ENCODE measurements around the gene ZNF282. TPM values are rescaled to one million over a fixed set of nuclear protein-coding genes. Genes with fewer than 3 reads are reported as not detected.

ZNF282 gene
- 10.7 TPM for total RNA-seq

GRCh38 chr7:149195180-149196150 lies at the start of gene ZNF282:
ZNF282 (plus strand) TSS chr7:149195546; CDS start chr7:149195590, 44 bp downstream.
- H3K27me3 ChIP-seq (ENCODE audit: insufficient read depth, low read length), result no peaks in the 10 kb centered on the region
- H3K4me3 ChIP-seq (ENCODE audit: low read length), result peak within 1 kb of the TSS; percentile 81
- no peaks in the 10 kb centered on the region for H3K9me3 ChIP-seq (ENCODE audit: low read depth, low read length)
- H3K4me1 ChIP-seq (ENCODE audit: insufficient read depth, low read length), result peaks cover 21% of the 10 kb centered on the region

DNA sequence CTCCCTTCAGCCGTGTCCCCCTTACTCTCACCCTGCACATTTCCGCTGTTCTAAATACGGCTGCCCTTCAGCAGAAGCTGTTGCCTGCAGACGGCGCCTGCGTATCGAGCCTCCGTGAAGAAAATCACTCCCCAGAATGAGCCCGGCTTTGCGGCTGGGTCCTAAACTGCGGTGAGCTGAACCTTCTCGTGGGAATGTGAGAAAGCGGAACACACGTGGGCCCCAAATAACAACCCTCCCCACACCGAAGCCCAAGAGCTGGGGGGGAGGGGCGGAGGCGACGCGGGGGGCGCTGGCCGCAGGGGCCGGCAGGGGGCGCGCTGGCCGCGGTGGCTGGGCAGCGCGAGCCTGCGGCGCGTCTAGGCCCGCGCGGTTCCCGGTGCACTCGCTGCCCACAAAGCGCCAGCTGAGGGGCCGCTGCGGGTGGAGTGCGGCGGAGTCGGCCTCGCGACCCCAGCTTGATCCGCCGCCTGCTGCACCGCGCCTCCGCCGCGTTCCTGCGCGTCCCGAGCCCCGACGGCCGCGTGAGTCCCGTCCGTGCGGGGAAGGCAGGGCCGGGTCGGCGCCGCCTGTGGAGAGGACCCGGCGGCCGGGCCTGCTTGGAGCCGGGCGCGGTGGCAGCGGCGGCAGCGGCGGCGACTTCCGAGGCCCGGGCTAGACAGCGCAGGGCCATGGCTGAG lies 48.1 kb upstream of the ZNF282 start, which contains the start of gene ZNF398:
ZNF398 (plus strand) TSS at position 382 of the 680 bp plus-strand sequence; CDS start at position 672, 290 bp downstream.
- peak within 1 kb of the TSS; percentile 89 for H3K4me3 ChIP-seq (ENCODE audit: low read length)

GRCh38 chr7:149147752-149148653 lies 47.3 kb upstream of the ZNF282 start:
- Histone ChIP-seq H3K4me3 (ENCODE audit: low read length) (peak overlapping the region; percentile 89), H3K9me3 (ENCODE audit: low read depth, low read length) (no peaks in the 10 kb centered on the region), H3K4me1 (ENCODE audit: insufficient read depth, low read length) (peaks cover 44% of the 10 kb centered on the region), H3K27me3 (ENCODE audit: insufficient read depth, low read length) (no peaks in the 10 kb centered on the region)

More for the DNA sequence above, 48.1 kb upstream of the ZNF282 start, which contains the start of gene ZNF398:
- Histone ChIP-seq H3K27me3 (ENCODE audit: insufficient read depth, low read length) (no peaks in the 10 kb centered on the region), H3K9me3 (ENCODE audit: low read depth, low read length) (no peaks in the 10 kb centered on the region), H3K4me1 (ENCODE audit: insufficient read depth, low read length) (peaks cover 44% of the 10 kb centered on the region)

GRCh38 chr7:149150981-149151380 lies 44.4 kb upstream of the ZNF282 start:
- H3K27me3 ChIP-seq (ENCODE audit: insufficient read depth, low read length), result no peaks in the 10 kb centered on the region
- H3K4me1 ChIP-seq (ENCODE audit: insufficient read depth, low read length), result peaks cover 26% of the 10 kb centered on the region
- H3K4me3 ChIP-seq (ENCODE audit: low read length), result no peak overlapping the region
- no peaks in the 10 kb centered on the region for H3K9me3 ChIP-seq (ENCODE audit: low read depth, low read length)

DNA sequence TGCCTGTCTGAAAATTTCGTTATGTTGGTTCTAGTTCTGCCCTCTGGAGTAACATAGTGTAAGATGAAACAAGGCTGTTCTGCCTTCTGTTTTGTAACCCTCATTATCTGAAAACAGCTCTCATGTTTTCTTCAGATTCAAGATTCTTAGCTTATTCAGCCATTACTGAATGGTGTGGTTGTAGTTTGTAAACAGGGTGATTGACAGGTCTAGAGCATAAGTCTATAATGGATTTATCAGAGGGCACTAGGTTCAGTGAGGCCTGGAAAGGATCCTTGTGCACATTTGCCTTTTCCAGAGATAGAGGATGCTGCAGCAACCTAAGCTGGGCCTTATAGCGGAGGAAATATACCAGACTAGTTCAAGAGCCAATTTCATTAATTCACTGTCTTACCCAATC lies 42.0 kb upstream of the ZNF282 start:
- no peaks in the 10 kb centered on the region for H3K27me3 ChIP-seq (ENCODE audit: insufficient read depth, low read length)
- H3K4me1 ChIP-seq (ENCODE audit: insufficient read depth, low read length), result peaks cover 12% of the 10 kb centered on the region
- no peaks in the 10 kb centered on the region for H3K9me3 ChIP-seq (ENCODE audit: low read depth, low read length)
- H3K4me3 ChIP-seq (ENCODE audit: low read length), result no peak overlapping the region

DNA sequence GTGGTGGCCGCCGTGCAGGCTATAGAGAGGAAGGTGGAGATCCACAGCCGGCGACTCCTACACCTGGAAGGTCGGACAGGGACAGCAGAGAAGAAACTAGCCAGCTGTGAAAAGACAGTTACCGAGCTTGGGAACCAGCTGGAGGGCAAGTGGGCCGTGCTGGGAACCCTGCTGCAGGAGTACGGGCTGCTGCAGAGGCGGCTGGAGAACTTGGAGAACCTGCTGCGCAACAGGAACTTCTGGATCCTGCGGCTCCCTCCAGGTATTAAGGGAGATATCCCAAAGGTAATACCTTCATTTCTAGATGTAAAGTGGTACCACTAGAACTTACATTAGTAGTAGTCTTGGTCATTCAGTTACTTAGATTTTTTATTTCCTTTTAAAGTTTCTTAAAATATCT lies 41.3 kb upstream of the ZNF282 start:
- Histone ChIP-seq H3K9me3 (ENCODE audit: low read depth, low read length) (no peaks in the 10 kb centered on the region), H3K4me1 (ENCODE audit: insufficient read depth, low read length) (peaks cover 5% of the 10 kb centered on the region), H3K4me3 (ENCODE audit: low read length) (no peak overlapping the region), H3K27me3 (ENCODE audit: insufficient read depth, low read length) (no peaks in the 10 kb centered on the region)

GRCh38 chr7:149156898-149157297 lies 38.4 kb upstream of the ZNF282 start:
- no peaks in the 10 kb centered on the region for H3K4me1 ChIP-seq (ENCODE audit: insufficient read depth, low read length)
- H3K4me3 ChIP-seq (ENCODE audit: low read length), result no peak overlapping the region
- H3K9me3 ChIP-seq (ENCODE audit: low read depth, low read length), result no peaks in the 10 kb centered on the region
- H3K27me3 ChIP-seq (ENCODE audit: insufficient read depth, low read length), result no peaks in the 10 kb centered on the region

DNA sequence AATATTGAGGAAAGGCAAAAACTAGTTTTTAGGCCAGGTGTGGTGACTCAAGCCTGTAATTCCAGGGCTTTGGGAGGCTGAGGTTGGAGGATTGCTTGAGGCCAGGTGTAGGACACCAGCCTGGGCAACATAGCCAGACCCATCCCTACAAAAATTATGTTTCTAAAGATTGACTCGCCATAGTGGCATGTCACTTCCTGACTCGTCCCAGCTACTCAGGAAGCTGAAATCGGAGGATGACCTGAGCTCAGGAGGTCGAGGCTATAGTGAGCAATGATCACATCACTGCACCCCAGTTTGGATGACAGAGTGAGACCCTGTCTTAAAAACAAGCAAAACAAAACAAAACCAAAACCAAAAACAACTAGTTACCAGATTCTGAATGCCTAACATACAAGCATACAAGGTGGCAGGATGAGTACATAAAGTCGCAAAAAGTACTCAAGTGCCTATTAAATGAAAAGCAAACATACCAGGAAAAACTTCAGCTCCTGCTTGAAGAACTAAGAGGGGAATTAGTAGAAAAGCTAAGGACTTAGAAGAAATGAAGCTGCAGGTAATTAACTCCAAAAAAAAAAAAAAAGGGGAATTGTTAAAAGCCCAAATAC lies 34.0 kb upstream of the ZNF282 start:
- Histone ChIP-seq H3K4me3 (ENCODE audit: low read length) (no peak overlapping the region), H3K4me1 (ENCODE audit: insufficient read depth, low read length) (no peaks in the 10 kb centered on the region), H3K9me3 (ENCODE audit: low read depth, low read length) (no peaks in the 10 kb centered on the region), H3K27me3 (ENCODE audit: insufficient read depth, low read length) (no peaks in the 10 kb centered on the region)

GRCh38 chr7:149166142-149166541 lies 29.2 kb upstream of the ZNF282 start:
- Histone ChIP-seq H3K27me3 (ENCODE audit: insufficient read depth, low read length) (no peaks in the 10 kb centered on the region), H3K4me1 (ENCODE audit: insufficient read depth, low read length) (no peaks in the 10 kb centered on the region), H3K9me3 (ENCODE audit: low read depth, low read length) (no peaks in the 10 kb centered on the region), H3K4me3 (ENCODE audit: low read length) (no peak overlapping the region)

GRCh38 chr7:149166630-149167352 lies 28.6 kb upstream of the ZNF282 start:
- H3K4me1 ChIP-seq (ENCODE audit: insufficient read depth, low read length), result no peaks in the 10 kb centered on the region
- no peaks in the 10 kb centered on the region for H3K27me3 ChIP-seq (ENCODE audit: insufficient read depth, low read length)

DNA sequence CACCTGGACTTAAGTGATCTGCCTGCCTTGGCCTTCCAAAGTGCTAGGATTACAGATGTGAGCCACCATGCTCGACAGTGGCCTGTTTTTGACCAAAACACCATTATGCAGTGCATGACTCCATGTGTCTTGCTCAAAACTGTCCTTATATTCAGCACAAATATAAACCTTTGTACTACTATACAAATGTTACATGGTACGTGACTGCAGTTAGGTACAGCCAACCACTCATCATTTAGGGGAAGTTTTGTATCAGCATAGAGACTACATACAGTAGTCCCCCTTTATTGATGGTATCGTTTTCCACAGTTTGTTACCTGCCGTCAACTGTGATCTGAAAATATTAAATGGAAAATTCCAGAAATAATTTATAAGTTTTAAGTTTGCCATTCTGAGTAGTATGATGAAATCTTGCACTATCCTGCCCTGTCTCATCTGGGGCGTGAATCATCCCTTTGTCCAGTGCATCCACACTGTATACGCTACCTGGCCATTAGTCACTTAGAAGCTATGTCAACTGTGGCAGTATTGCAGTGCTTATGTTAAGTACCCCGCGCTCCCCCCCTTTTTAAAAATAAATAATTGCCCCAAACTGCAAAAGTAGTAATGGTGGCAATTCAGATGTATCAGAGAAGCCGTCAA lies 23.3 kb upstream of the ZNF282 start:
- Histone ChIP-seq H3K9me3 (ENCODE audit: low read depth, low read length) (no peaks in the 10 kb centered on the region), H3K4me3 (ENCODE audit: low read length) (no peak overlapping the region), H3K4me1 (ENCODE audit: insufficient read depth, low read length) (no peaks in the 10 kb centered on the region), H3K27me3 (ENCODE audit: insufficient read depth, low read length) (no peaks in the 10 kb centered on the region)

More at GRCh38 chr7:149166630-149167352, 28.6 kb upstream of the ZNF282 start:
- Histone ChIP-seq H3K4me3 (ENCODE audit: low read length) (no peak overlapping the region), H3K9me3 (ENCODE audit: low read depth, low read length) (no peaks in the 10 kb centered on the region)

DNA sequence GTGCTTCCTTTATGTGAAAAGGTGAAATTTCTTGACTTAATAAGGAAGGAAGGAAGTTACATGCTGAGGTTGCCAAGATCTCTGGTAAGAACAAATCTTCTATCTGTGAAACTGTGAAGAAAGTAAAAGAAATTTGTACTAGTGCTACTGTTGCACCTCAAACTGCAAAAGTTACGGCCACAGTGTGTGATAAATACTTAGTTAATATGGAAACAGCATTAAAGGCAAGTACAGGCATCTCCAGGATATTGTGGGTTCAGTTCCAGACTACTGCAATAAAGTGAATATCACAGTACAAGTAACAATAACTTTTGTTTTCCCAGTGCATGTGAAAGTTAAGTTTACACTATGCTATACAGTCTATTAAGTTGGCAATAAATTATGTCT lies 22.8 kb upstream of the ZNF282 start:
- no peaks in the 10 kb centered on the region for H3K27me3 ChIP-seq (ENCODE audit: insufficient read depth, low read length)
- no peaks in the 10 kb centered on the region for H3K9me3 ChIP-seq (ENCODE audit: low read depth, low read length)
- no peaks in the 10 kb centered on the region for H3K4me1 ChIP-seq (ENCODE audit: insufficient read depth, low read length)
- H3K4me3 ChIP-seq (ENCODE audit: low read length), result no peak overlapping the region

GRCh38 chr7:149175150-149175549 lies 20.2 kb upstream of the ZNF282 start:
- Histone ChIP-seq H3K27me3 (ENCODE audit: insufficient read depth, low read length) (no peaks in the 10 kb centered on the region), H3K4me1 (ENCODE audit: insufficient read depth, low read length) (no peaks in the 10 kb centered on the region), H3K4me3 (ENCODE audit: low read length) (no peak overlapping the region), H3K9me3 (ENCODE audit: low read depth, low read length) (no peaks in the 10 kb centered on the region)
